Uterus (tissue), 2 donors: ENCODE results near the gene SLC12A5.

Experiments
- CTCF ChIP-seq, 4 experiments: fragments of 200-600 bp in 2 of 4; fragments of 450-650 bp in 2 of 4; sonication (generic) in 2 of 4; IDR thresholded peaks; one replicate each; pipeline ENCODE4 v1.5.1; 2016 to 2019; ENCODE audit warnings: antibody characterized with exemption in 4 of 4, mild to moderate bottlenecking in 2 of 4, moderate library complexity in 1 of 4
- POLR2A ChIP-seq, 2 donors: fragments of 450-650 bp; IDR thresholded peaks; one replicate each; pipeline ENCODE4 v1.6.1; 2016; ENCODE audit warnings: antibody characterized with exemption in 2 of 2, mild to moderate bottlenecking in 1 of 2, moderate library complexity in 1 of 2

GRCh38 chr20:46057856-46058598, 29.0 kb downstream of the SLC12A5 start:
- TF ChIP-seq CTCF (IDR thresholded peaks at IDR 0.05) (peak in 2 of 4 experiments; percentile 1 to 16), POLR2A (IDR thresholded peaks at IDR 0.05) (no peak)
